Transverse colon (tissue), 4 donors: ENCODE measurements around the gene PRMT3.

Source experiments
- CTCF ChIP-seq, 5 experiments: fragments of 200-600 bp in 3 of 5; fragments of 450-650 bp in 2 of 5; sonication (generic) in 3 of 5; IDR thresholded peaks; 1 replicate in 2 of 5; 2 replicates in 3 of 5; pipeline ENCODE4 v1.5.1; 2016 to 2017; ENCODE audit warnings: antibody characterized with exemption in 5 of 5, inconsistent platforms in 3 of 5, mild to moderate bottlenecking in 2 of 5, moderate library complexity in 1 of 5
- EP300 ChIP-seq: sonication (generic); formaldehyde crosslinking; IDR thresholded peaks from one replicate; pipeline ENCODE4 v1.6.1; 2017; ENCODE audit warnings: antibody characterized with exemption, low read depth
- POLR2A ChIP-seq: fragments of 450-650 bp; IDR thresholded peaks from one replicate; pipeline ENCODE4 v1.6.1; 2016; ENCODE audit warnings: antibody characterized with exemption, mild to moderate bottlenecking, moderate library complexity
- POLR2AphosphoS5 ChIP-seq, 3 donors: sonication (generic); formaldehyde crosslinking; IDR thresholded peaks; one replicate each; pipeline ENCODE4 v1.6.1; 2016; ENCODE audit warnings: antibody characterized with exemption in 3 of 3

GRCh38 chr11:20453657-20454316 is 66.3 kb downstream of the PRMT3 start:
- TF ChIP-seq CTCF (IDR thresholded peaks at IDR 0.05) (no peak), EP300 (no peak), POLR2A (no peak), POLR2AphosphoS5 (IDR thresholded peaks at IDR 0.05) (no peak)
